Measurements from ENCODE around the gene AGPS.
"Not testable (repeated sequence)": the region's sequence is repeated elsewhere in the genome, so short reads cannot be mapped to it uniquely, and the experiment has no call there.

Gene AGPS

GRCh38 chr2:177391822-177392372, 676 bp upstream of the AGPS start:
- FAIRE-seq: no peak

DNA sequence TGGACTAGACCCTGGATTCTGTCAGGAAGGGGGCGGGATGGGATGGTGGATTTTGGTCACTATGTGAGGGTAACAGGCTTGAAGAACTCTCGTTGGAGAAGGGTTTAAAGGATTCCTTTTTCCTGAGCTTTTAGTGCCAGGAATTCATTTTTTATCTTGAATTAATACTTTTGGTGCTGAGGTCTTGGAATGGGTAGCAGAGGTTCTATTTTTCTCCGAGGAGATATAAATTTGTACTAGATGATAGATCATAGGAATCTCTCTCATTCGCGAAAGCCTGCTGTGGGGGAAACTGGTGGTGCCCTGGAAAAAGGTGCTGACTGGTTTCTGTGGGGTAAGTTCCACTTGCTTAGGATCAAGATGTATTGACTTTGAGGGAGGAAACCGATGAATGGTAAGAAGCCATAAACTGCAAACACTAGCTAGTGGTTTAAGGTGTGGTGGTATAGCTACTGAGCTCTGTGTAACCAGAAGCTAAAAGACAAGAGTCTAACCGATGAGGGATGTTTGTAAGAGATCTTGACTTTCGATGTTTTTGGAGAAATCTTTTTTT, 706 bp downstream of the AGPS start:
- FAIRE-seq: no peak

DNA sequence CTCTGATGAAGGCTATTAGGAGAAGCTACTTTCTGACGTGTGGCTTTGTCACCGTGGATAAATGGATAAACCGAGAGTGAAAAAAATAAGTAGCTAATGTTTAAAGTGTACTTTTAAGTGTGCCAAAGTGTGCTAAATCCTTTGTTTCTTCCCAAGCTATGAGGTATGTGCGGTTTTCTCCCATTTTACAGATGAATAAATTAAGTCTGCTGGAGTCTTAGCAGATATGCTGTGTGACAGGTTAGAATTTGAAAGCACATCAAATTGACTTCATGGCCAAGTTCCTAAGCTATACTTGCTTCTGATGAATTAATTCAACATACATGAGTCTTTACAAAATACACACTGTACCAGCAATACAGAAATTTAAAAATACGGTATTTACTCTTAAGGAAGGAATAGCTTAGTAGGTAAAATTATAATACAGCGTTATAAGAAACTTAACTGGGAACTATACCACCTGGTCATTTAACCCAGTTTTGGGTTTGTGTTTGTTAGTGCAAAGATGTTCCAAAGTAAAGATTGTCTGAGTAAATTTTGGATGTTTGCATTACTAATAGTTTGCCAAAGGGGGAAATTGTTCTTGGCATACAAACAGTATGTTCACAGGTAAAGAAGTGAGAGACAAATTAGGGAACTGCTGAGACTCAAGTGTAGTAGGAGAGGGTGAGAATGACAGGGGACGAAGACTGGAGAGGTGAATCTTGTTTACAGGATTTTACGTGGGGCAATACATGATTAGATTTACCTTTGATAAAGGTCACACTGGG, 1.4 kb downstream of the AGPS start:
- FAIRE-seq: no peak

DNA sequence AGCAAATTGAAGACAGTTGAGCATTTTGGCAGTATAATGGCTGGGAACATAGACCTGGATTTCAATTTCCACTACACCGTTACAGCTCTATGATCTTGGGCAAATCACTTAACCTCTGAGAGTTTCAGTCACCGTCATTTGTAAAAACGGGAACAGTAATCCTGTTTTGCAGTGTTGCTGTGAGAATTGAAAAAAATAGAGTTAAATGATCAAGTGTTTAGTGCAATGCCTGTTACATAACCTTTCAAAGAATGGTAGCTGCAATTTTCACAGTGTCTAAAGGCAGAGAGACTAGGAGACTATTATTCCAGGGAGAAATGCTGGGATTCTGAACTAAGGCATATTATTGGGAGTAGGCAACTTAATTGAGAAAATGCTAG, 2.0 kb downstream of the AGPS start:
- FAIRE-seq: no peak

DNA sequence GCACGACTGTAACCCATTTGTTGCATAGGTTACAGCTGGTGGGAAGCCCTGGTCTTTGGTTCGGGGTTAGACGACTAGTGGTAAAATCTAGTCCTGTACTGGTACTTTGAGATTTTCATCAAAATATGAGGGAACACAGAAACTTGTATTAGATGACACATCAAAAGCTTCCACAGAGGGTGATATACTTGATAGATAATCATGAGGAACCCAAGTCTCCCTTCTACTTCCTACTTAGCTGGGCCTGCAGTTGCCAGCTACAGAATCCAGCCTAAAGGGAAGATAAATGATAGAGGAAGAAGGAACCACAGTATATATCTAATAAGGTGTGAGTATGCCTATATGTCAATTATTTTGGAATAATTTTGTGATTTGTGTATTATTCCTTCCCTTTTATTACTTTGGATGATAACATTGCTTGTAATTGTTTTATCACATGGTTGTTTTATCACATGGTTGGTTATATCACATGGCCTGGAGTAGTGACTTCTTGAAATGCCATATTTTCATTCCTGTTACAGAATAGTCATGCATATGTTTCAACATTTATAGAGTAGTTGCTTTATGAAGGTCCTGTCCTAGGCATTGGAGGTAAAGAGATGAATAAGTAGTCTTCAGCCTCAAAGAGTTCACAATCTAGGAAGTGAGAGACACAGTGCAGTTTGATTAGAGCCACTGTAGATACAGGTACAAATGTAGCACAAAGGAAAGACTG, 2.9 kb downstream of the AGPS start:
- no peak for FAIRE-seq

GRCh38 chr2:177396703-177397460, 4.3 kb downstream of the AGPS start:
- FAIRE-seq: no peak

DNA sequence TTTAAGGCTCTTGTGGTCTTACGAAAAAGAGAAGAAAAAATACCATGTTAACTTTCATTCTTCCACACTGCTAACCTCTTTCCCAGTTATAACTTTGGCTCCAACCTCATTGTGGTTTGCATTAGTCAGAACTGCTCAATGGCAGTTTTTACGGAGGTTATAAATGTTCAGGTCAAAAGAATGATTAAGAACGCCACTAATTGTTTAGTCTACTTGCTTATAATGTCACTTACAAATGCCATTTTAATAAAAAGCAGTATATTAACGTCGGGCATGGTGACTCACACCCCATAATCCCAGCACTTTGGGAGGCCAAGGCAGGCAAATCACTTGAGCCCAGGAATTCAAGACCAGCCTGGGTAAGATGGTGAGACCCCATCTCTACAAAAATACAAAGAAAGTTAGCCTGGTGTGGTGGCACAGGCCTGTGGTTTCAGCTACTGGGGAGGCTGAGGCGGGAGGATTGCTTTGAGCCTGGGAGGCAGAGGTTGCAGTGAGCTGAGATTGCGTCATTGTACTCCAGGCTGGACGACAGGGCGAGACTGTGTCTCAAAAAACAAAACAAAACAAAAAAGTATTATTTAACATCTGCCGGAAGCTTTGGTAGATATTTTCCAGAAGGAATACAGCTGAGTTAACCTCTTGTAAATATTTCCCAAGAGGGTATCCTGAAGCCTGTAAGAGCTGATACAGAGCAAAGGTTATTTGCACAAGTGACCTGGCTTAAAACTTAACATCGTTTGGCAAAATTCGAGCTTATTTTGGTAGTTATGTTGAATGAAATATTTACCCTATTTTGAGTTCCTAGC, 5.1 kb downstream of the AGPS start:
- no peak for FAIRE-seq

- peak; percentile 34 for FAIRE-seq
Observed at GRCh38 chr2:177398290-177398683, 5.7 kb downstream of the AGPS start.

GRCh38 chr2:177398791-177399190, 6.2 kb downstream of the AGPS start:
- FAIRE-seq: no peak

- no peak for FAIRE-seq
Observed at GRCh38 chr2:177399376-177399775, 6.8 kb downstream of the AGPS start.

- FAIRE-seq: no peak
Observed at GRCh38 chr2:177400337-177400923, 7.9 kb downstream of the AGPS start.

GRCh38 chr2:177402096-177402495, 9.5 kb downstream of the AGPS start:
- peak; percentile 19 for FAIRE-seq

- no peak for FAIRE-seq
Observed at GRCh38 chr2:177403838-177404237, 11.3 kb downstream of the AGPS start.

DNA sequence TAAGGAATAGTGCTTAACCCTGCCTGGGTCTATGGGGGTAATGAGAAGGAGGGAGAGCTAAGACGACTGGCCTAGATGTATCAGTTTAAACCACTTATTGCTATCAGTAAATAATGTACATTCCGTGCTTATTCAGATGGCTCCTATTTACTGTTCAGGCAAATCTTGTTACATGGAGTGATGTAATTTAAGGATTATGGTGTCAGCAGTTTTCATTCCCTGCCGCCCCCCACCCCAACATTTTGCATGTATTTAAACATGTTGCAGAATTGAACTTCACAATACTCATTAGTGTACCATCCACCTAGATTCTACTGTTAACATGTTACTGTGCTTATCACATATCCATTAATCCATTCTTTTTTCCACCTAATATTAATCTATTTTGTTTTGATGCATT, 11.7 kb downstream of the AGPS start:
- FAIRE-seq: no peak

- no peak for FAIRE-seq
Observed at GRCh38 chr2:177405029-177405692, 12.6 kb downstream of the AGPS start.

GRCh38 chr2:177406182-177406581, 13.6 kb downstream of the AGPS start:
- no peak for FAIRE-seq

DNA sequence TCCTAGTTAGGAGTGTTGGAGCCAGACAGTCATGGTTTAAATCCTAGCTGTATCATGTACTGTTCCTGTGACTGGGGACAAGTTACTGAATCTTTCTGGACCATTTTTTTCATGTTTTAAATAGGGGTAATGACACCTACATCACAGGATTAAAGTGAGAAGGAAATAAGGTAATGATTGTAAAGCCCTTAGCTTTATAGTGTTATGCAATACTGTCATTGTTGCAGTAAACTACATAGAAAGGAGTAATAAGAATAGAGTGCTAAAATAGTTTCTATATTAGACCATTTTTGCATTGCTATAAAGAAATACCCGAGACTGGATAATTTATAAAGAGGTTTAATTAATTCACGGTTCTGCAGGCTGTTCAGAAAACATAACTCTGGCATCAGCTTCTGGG, 14.5 kb downstream of the AGPS start:
- no peak for FAIRE-seq

DNA sequence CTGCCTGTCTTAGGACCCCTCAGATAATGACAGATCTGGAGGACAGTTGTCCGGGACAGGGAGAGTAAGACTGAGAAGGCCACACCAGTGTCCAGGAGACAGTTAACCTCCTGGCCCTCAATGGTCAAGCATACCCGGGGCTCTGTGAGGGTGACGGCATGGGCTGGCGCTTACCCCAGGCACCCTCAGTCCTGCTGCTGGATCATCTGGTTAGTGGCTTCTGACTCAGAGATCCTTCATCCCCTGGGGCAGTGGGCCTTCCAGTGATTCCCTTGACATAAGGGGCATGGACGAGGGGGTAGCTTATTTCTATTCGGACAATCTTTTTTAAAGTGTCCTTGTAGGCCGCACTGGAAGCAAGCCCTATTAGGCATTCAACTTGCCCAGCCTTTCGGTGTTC, 18.1 kb downstream of the AGPS start:
- FAIRE-seq: not testable (repeated sequence)

DNA sequence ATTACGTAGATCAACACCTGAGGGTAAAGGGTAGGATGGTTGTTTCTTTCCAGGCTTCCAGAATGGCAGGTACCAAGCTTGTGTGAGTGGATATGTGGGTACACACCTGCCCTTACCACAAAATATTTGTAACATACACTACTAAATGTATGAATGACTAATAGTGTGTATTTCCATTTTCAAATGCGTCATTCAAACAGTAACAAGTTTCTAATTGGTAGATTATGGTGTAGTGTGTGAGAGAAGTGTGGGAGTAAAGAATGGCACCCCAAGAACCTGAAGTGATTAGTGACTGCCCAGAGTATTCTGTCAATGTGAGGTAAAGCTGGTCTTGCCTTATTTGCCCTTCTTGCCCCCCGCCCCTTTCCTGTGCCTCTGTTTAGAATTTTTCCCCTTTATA, 21.1 kb downstream of the AGPS start:
- no peak for FAIRE-seq

DNA sequence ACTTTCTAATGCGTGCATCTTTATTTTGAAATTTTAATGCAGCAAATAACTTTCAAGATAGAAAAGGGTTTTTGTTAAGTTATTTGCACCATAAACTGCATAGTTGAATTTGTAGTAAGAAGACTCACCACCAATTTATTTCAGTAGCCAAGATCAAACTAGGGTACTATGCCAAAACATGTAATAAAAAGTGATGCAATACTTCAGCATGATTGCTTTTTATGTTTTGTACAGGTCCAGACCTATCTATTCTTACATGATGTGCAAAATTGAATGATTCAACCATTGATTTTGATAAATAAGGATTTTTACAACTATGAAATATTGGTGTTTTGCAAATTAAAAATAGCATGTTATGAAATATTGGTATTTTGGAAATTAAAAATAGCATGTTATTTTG, 26.7 kb downstream of the AGPS start:
- FAIRE-seq: peak; percentile 58

DNA sequence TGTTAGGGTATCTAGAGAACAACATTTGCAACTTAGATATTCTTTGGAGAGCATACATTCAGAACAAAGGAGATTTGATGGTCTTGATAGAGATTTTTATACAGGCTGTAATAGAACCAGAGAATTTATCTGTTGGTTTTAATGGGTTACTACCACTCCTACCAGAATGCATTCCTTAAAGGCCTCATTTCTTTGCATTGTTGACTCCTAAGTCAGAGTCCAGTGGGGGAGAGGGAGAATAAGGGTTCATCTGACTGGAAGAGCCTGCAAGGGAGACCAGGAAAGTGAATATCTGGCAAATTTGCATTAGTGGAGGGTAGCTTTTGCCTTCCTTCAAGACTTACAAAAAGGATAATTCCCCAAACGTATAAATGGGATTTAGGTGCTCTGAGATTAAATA, 29.7 kb downstream of the AGPS start:
- no peak for FAIRE-seq
